ENCODE data around the gene TSHZ2.

Gene TSHZ2

GRCh38 chr20:53334861-53335260 lies 362.7 kb downstream of the TSHZ2 start:
- DNase-seq (ENCODE audit: low spot score): no peak
- no peak overlapping the region for H3K4me3 ChIP-seq
- no peak for TF ChIP-seq CTCF (IDR thresholded peaks at IDR 0.05)
- no peak overlapping the region for H3K27ac ChIP-seq

GRCh38 chr20:53335555-53335954 lies 363.4 kb downstream of the TSHZ2 start:
- Histone ChIP-seq H3K27ac (no peak overlapping the region), H3K4me3 (no peak overlapping the region)
- no peak for DNase-seq (ENCODE audit: low spot score)
- TF ChIP-seq CTCF (IDR thresholded peaks at IDR 0.05): no peak

- TF ChIP-seq CTCF (IDR thresholded peaks at IDR 0.05): no peak
These were observed 364.7 kb downstream of the TSHZ2 start for GRCh38 chr20:53336892-53337291.

GRCh38 chr20:53337390-53338101 lies 365.4 kb downstream of the TSHZ2 start:
- DNase-seq (ENCODE audit: low spot score): no peak
- H3K27ac ChIP-seq: no peak overlapping the region
- H3K4me3 ChIP-seq: no peak overlapping the region
- TF ChIP-seq CTCF (IDR thresholded peaks at IDR 0.05): no peak

More at GRCh38 chr20:53336892-53337291, 364.7 kb downstream of the TSHZ2 start:
- no peak overlapping the region for H3K4me3 ChIP-seq
- no peak for DNase-seq (ENCODE audit: low spot score)
- no peak overlapping the region for H3K27ac ChIP-seq

- H3K4me3 ChIP-seq: no peak overlapping the region
- DNase-seq (ENCODE audit: low spot score): no peak
- TF ChIP-seq CTCF (IDR thresholded peaks at IDR 0.05): no peak
- H3K27ac ChIP-seq: no peak overlapping the region
These were observed 366.6 kb downstream of the TSHZ2 start for GRCh38 chr20:53338716-53339115.

GRCh38 chr20:53342429-53342828 lies 370.3 kb downstream of the TSHZ2 start:
- no peak for TF ChIP-seq CTCF (IDR thresholded peaks at IDR 0.05)
- H3K4me3 ChIP-seq: no peak overlapping the region
- no peak overlapping the region for H3K27ac ChIP-seq
- no peak for DNase-seq (ENCODE audit: low spot score)

GRCh38 chr20:53343448-53343847 lies 371.3 kb downstream of the TSHZ2 start:
- no peak overlapping the region for H3K27ac ChIP-seq
- no peak for DNase-seq (ENCODE audit: low spot score)
- TF ChIP-seq CTCF (IDR thresholded peaks at IDR 0.05): no peak
- H3K4me3 ChIP-seq: no peak overlapping the region

Data from coronary artery (tissue), 2 donors.